Adipose tissue (tissue), 3 donors: ENCODE measurements around the gene CLK2. TPM values are rescaled to one million over a fixed set of nuclear protein-coding genes. Genes with fewer than 3 reads are reported as not detected.

Experiments used
- H3K27ac ChIP-seq: one replicate; pipeline ENCODE4 v1.5.1; 2013; ENCODE audit warnings: low read depth, low read length
- WGBS, 3 donors: extraction: QIAGEN DNeasy Blood & Tissue Kit; methylation state at CpG; one replicate each; pipeline ENCODE4 v1.1.7; 2013; 5-methylcytosine and 5-hydroxymethylcytosine counted together
- polyA plus RNA-seq, 3 donors: library from polyadenylated mRNA; stranded (reverse); fragments of 200-250 nt; gene quantifications; one replicate each; pipeline ENCODE4 v1.2.3, GENCODE V29; 2013
- donor health status: healthy with polysubstance abuse.
- donor health status: Bipolar disorder and iron deficiency.
- donor health status: healthy.

CLK2 gene
- polyA plus RNA-seq, 3 donors = 25.1 to 37.9 (median 30.1) TPM

DNA sequence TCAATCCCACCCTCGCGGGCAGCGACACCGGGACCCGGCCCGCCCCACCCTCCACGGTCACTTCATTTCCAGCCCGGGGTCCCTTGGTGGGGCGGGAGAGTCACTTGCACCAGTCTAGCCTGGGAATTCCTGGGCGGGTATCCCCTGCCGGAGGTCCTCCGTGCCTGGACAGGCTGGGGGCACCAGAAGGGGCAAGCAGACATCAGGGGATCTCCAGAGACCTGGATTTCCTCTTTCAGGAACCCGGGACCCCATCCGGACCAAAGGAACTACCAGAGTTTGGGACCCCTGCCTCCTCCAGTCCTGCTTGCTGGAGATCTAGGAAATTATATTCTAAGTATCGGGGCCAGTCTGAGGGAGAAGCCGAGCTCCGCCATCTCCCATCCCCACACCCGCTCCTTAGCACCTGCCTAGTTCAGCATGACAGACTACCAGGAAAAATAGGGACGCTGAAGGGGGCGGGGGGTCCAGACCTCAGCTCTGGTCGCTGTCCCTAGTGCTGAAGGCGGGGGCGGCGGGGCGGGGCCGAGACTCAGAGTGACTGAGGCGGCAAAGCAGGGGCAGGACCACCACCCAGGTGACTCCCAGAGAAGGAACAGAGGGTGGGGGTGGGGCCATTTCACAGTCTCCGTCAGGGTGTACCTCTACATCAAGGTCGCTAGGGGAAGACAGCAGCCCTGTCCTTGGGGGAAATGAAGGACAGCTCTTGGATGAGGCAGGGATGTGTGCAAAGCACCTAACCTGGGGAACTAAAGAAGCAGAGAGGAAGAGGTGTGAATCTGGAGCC lies 4.8 kb upstream of the CLK2 start:
- WGBS, 3 donors = 0 to 1% (median 1%) methylated on average over 29 of the region's 29 CpGs
- no peak overlapping the region for H3K27ac ChIP-seq

GRCh38 chr1:155277070-155277901 lies 4.0 kb upstream of the CLK2 start, which contains the start of gene HCN3:
TSS of gene HCN3 (plus strand) at chr1:155277463. CDS start at chr1:155277591, 128 bp downstream.
- H3K27ac ChIP-seq = no peak within 1 kb of the TSS
- 1% methylated on average over 49 to 68 of the region's 68 CpGs for WGBS, 3 donors

DNA sequence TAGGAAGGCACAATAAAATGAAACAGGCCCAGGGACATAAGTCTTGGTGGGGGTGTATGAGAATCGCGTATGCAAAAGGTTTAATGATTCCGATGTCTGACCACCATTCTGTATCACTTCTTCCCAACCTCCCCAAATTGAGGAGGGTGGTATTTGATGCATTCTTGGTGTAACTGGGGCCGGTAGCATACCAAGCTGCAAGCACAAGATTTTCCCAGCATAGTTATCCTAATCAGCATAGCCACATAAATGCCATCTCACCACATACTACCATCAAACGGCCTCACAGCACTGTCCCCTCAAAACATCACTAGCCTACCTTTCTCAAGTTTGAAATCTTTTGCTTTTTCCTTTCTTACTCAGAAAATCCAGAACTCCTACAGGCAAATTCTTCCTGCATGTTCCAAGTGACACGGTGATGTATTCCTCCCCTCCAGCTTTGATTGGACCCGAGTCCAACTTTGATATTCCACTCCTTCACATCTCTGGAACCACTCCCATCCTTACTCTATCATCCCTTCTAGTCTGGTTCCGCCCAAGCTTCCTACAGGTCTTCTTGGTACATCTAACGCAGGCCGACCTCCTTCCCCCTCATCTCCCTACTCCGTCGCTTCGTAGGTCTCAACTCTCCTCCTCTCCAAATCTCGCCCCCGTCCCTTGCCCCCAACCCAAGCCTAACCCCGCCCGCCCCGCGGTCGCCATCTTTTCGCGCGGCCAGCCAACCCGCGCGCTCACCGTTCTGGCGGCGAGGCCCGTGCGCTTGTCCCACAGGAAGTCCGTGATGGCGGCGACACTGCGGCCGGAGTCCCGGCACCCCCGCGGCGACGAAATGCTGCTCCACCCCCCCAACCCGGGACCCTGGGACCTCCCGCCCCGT lies 600 bp downstream of the CLK2 start:
- 4 to 5% (median 4%) methylated on average over 43 to 44 of the region's 44 CpGs for WGBS, 3 donors

GRCh38 chr1:155269381-155269780 lies 3.9 kb downstream of the CLK2 start:
- H3K27ac ChIP-seq = no peak overlapping the region

More for the DNA sequence above, 600 bp downstream of the CLK2 start:
- H3K27ac ChIP-seq = peak overlapping the region; percentile 21

DNA sequence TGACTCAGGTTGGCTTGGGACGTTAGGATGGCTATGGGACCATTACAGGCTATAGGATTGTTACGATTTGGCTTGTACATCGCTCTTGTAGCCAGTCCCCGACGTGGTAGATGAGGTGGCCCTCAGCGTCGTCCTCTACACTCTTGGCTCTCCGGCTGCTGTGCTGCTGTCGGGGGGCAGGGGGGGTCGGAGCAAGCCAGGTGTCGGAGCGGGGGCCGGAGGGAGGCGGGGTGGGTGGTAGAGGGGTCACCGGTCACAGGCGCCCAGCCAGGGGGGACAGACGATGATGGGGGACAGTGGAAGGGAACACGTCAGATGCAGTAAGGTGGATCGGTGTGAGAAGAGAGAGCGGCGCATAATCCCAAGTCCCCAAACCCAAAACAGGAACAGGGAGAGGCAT lies 4.7 kb downstream of the CLK2 start:
- no peak overlapping the region for H3K27ac ChIP-seq
- 91 to 93% (median 92%) methylated on average over 21 of the region's 21 CpGs for WGBS, 3 donors

More at GRCh38 chr1:155269381-155269780, 3.9 kb downstream of the CLK2 start:
- WGBS, 3 donors = 90 to 96% (median 91%) methylated on average over 21 of the region's 21 CpGs

GRCh38 chr1:155267373-155267772 lies 5.9 kb downstream of the CLK2 start:
- H3K27ac ChIP-seq = no peak overlapping the region
- 96 to 100% (median 97%) methylated on average over 2 of the region's 2 CpGs for WGBS, 3 donors

- no peak overlapping the region for H3K27ac ChIP-seq
- 80 to 87% (median 86%) methylated on average over 6 of the region's 6 CpGs for WGBS, 3 donors
These were observed 6.8 kb downstream of the CLK2 start for GRCh38 chr1:155266553-155266952.

DNA sequence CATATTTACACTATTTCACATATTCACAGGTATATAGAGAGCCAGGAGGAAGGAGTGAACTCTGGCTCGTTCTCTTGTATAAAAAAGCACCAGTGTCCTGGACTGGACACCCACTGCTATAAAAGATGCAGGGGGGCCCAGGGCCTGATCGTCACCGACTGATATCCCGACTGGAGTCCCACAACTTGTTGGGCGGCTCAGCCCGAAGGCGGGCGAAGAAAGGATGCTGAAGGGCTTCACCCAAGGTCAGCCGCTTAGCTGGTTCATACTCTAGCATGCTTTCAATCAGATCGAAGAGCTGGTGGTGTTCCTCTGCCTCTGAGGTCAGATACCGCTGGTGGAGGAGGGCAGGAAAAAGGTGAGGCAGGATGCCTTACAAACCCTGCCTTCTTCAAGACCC lies 10.2 kb downstream of the CLK2 start:
- H3K27ac ChIP-seq = no peak overlapping the region
- 80 to 90% (median 86%) methylated on average over 11 of the region's 11 CpGs for WGBS, 3 donors

DNA sequence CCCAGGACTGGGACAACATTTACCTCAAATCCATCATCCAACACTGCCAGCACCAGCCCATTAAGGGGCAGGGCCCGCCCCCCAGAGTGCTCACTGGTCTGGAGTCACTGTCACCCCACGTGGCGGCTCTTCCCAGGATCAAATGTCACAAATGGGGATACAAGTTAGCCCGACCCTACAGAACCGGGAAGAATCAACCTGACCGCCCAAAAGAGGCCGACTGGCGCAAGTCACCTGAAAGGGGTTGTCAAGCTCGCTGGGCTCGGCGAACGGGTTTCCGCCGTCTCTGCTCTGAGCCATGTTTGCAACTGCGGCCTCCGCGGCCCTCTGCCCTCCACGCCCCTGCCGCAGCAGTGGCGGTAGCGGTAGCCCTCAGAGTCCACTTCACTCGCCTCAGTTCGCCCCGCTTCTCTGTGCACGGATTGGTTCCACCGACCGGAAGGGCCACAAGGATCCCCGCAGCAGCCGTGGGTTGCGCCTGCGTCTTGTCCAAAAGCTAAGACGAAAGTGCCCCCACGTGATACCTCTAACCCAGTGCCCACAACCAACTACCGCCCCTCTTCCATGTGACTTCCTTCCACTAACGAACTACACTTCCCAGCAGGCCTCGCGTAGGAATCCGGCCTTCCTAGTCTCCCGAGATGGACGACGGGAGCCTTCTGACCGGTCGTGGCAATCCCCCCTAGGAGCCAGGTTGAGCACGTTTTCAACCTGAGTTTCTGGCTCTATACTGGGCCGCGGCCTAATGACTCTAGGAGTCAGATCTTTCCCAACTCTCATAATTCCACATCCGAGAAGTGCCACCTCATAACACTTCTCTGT lies 11.2 kb downstream of the CLK2 start, which contains the start of gene SCAMP3:
SCAMP3 (minus strand) TSS at position 509 of the 822 bp plus-strand sequence; CDS start at position 300, 209 bp downstream.
- peak within 1 kb of the TSS; percentile 11 for H3K27ac ChIP-seq
- 0% methylated on average over 42 to 47 of the region's 47 CpGs for WGBS, 3 donors

DNA sequence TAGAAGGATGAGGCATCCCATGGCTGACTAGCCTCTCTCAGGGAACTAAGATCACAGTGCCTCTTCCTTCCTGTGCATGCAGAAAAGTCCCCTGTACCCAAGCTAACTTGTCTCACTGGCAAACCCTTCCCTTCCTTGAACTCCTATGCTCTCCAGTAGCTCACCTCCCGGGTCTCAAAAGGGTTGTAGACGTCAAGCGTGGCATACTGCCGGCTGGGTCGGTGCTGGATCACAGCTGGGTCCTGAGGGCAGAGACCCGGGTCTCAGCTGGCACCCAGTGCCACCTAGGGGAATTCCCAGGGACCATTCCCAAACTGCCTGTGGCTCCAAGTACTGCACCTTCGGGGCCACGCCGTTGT lies 11.8 kb downstream of the CLK2 start:
- no peak overlapping the region for H3K27ac ChIP-seq
- WGBS, 3 donors = 0 to 1% (median 0%) methylated on average over 9 of the region's 9 CpGs

GRCh38 chr1:155260276-155260675 lies 13.0 kb downstream of the CLK2 start:
- H3K27ac ChIP-seq = no peak overlapping the region
- 94 to 99% (median 95%) methylated on average over 5 of the region's 5 CpGs for WGBS, 3 donors

DNA sequence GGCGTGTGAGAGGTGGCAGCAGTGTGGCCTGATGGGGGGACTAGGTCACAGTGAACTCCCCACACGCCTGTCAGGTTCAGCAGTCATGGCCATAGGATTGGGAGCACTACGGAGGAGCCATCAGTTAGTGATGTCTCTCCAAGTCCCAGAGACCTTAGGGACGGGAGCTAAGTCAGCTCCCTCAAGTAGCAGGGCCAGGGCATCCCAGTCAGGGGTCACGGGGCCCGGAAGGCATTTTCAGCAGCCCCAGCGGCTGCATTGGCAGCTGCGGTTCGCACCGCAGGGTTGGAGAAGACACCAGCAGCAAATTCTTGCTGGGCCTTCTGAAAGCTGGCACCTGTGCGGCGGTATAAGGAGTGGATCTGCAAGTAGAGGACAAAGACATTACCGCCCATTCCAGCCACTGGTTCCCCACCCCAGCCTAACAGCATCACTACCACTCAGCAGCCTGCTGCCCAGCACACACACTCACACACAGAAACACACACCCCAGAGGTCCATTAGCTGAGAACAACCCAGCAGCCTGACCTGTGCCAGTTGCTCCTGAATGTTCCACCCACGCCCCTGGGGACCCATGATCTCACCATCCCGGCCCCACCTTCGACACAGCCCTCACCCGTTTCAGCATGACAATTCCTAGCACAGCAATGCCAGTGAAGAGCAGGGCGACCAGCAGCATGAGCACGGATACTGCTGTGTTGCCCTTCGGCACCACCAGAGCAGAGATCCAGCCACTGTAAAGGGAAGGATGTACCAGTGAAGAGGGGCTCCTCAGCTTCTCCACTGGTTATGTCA lies 17.0 kb downstream of the CLK2 start:
- H3K27ac ChIP-seq = peak overlapping the region; percentile 92
- 67 to 79% (median 72%) methylated on average over 20 of the region's 20 CpGs for whole genome bisulfite sequencing, 3 donors

DNA sequence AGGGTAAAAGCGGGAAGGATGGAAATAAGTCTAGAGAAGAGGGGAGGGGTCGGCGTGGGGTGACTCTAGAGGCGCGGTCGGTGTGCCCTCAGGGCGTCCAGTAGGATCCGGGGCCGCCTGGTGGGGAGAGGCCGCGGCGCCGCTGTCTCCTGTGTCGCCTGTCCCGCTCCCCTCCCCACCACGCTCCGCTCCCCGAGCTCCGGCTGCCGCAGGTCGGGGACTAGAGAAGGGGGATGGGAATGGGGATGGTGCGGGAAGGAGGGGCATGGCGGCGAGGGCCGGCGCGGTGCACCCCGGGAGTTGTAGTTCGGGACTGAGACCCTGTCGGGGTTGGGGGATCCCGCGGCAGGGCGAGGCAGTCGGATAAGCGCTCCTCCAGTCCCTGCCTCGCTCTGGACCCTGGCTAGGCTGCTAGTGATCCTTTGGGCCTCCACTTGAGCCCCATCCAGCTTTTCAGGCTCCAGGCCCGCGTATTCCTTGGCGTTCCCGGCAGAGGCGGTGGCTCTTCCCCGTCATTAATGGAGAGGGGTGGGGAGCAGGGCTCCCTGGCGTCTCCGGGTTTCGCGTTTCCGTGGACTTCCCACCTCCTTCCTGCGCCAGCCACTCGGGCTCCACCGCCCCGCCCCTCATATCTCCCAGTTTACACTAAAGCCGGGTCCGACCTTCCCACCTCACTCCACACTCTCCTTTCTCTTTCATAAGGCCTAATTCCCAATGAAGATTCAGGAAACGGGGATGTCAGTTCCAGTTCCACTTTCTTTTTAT lies 17.9 kb downstream of the CLK2 start, which contains the start of gene ENTREP3:
ENTREP3 (minus strand) TSS at position 241 of the 765 bp plus-strand sequence. CDS start 606 bp downstream, outside the sequence.
- peak within 1 kb of the TSS; percentile 92 for H3K27ac ChIP-seq
- 0 to 2% (median 1%) methylated on average over 50 to 54 of the region's 54 CpGs for WGBS, 3 donors

DNA sequence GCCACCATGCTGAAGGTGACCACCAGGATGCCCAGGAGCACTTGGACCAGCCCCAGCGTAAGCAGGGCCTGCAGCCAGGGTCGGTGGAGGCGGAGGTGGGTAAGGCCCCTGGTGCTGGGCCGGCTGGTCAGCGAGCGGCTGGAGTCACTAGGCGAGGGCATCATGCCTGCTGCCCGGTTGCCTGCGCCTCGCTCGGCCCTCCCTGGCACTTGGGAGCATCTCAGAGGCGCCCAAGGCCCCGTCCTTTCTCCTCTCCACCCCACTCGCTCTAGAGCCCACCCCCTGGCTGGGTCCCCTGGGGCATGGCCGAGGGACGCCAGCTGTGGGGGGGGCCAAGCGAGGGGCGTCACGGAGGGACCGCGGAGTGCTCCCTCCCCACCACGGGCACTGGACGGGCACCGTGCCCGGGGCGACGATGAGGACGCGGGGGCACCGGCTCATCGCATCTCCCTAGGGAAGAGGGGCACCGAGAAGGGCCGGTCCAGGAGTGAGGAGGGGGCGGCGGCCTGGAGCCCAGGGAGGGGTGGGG lies 18.5 kb downstream of the CLK2 start:
- H3K27ac ChIP-seq = no peak overlapping the region
- WGBS, 3 donors = 5 to 6% (median 5%) methylated on average over 28 to 35 of the region's 35 CpGs

- no peak overlapping the region for H3K27ac ChIP-seq
- 38 to 49% (median 46%) methylated on average over 12 of the region's 12 CpGs for WGBS, 3 donors
These were observed 19.0 kb downstream of the CLK2 start for GRCh38 chr1:155254228-155254713.

DNA sequence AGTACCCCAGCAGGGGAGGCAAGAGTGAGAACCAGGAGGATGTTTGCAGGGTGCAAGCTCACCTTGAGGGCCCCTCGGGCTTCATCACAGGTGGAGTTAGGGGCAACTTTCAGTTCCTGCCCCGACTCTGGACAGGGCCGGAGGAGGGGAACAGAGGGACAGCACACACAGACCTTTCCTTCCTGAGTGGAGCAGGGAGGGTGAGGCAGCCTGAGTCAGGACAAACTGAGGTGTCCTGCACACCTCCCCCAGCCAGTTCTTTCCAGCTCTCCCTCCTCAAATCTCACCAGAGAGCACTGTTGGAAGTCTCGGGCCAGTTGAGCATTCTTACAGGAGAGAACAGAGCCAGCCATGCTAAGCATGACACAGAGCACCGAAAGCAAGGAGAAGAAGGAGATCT lies 19.5 kb downstream of the CLK2 start:
- no peak overlapping the region for H3K27ac ChIP-seq
- 63 to 68% (median 64%) methylated on average over 5 of the region's 5 CpGs for WGBS, 3 donors
